HEK293 (cell line): ENCODE results near the gene ATE1.

Experiments
- EGR2 ChIP-seq: fragments of 450-650 bp; formaldehyde crosslinking; IDR thresholded peaks from 2 replicates; pipeline ENCODE4 v1.5.1; 2016; ENCODE audit warnings: low read depth, missing biosample characterization, missing genetic modification characterization
- SP2 ChIP-seq: fragments of 450-650 bp; formaldehyde crosslinking; IDR thresholded peaks from 2 replicates; pipeline ENCODE4 v1.5.1; 2016; ENCODE audit warnings: missing biosample characterization, missing genetic modification characterization
- YY1 ChIP-seq: fragments of 450-650 bp; formaldehyde crosslinking; IDR thresholded peaks from 2 replicates; pipeline ENCODE4 v1.5.1; 2018; ENCODE audit warnings: missing biosample characterization, missing genetic modification characterization
- ZNF138 ChIP-seq: fragments of 450-650 bp; formaldehyde crosslinking; IDR thresholded peaks from 2 replicates; pipeline ENCODE4 v1.5.1; 2016; ENCODE audit warnings: missing biosample characterization, missing genetic modification characterization, borderline replicate concordance
- ZNF174 ChIP-seq: fragments of 450-650 bp; formaldehyde crosslinking; IDR thresholded peaks from 2 replicates; pipeline ENCODE4 v1.5.0; 2017; ENCODE audit warnings: missing biosample characterization, mild to moderate bottlenecking, missing genetic modification characterization
- ZNF202 ChIP-seq: fragments of 450-650 bp; formaldehyde crosslinking; IDR thresholded peaks from 2 replicates; pipeline ENCODE4 v1.5.1; 2016; ENCODE audit warnings: missing biosample characterization, missing genetic modification characterization, borderline replicate concordance
- ZNF335 ChIP-seq: fragments of 450-650 bp; formaldehyde crosslinking; conservative IDR thresholded peaks from 2 replicates; pipeline ENCODE4 v1.5.1; 2016; ENCODE audit warnings: missing biosample characterization, missing genetic modification characterization
- ZSCAN23 ChIP-seq: fragments of 450-650 bp; formaldehyde crosslinking; IDR thresholded peaks from 2 replicates; pipeline ENCODE4 v1.5.1; 2016; ENCODE audit warnings: missing biosample characterization, missing genetic modification characterization
- ZXDB ChIP-seq: fragments of 450-650 bp; formaldehyde crosslinking; IDR thresholded peaks from 2 replicates; pipeline ENCODE4 v1.5.1; 2016; ENCODE audit warnings: missing biosample characterization, missing genetic modification characterization
- TF ChIP-seq, protein P1 (sequence below): fragments of 450-650 bp; formaldehyde crosslinking; IDR thresholded peaks from 2 replicates; pipeline ENCODE4 v1.5.1; 2016; ENCODE audit warnings: missing biosample characterization, missing genetic modification characterization
- TF ChIP-seq, protein P2 (sequence below): fragments of 450-650 bp; formaldehyde crosslinking; IDR thresholded peaks from 2 replicates; pipeline ENCODE4 v1.5.1; 2016; ENCODE audit warnings: missing biosample characterization, missing genetic modification characterization, borderline replicate concordance
- TF ChIP-seq, protein P3 (sequence below): IDR thresholded peaks from 2 replicates; pipeline ENCODE4 v1.6.1; 2011; ENCODE audit warnings: mild to moderate bottlenecking, low read depth, low read length, borderline replicate concordance

GRCh38 chr10:121740069-121740468 lies 187.8 kb downstream of the ATE1 start:
- TF ChIP-seq EGR2 (tag by site-specific recombination) (no peak), SP2 (tag by site-specific recombination) (no peak), ZNF202 (tag by site-specific recombination) (no peak), ZSCAN23 (tag by site-specific recombination) (no peak), ZXDB (tag by site-specific recombination) (no peak), ZNF335 (no peak), ZNF138 (tag by site-specific recombination) (no peak), ZNF174 (tag by site-specific recombination) (no peak), YY1 (tag by site-specific recombination) (no peak)
- TF ChIP-seq, protein P1, sequence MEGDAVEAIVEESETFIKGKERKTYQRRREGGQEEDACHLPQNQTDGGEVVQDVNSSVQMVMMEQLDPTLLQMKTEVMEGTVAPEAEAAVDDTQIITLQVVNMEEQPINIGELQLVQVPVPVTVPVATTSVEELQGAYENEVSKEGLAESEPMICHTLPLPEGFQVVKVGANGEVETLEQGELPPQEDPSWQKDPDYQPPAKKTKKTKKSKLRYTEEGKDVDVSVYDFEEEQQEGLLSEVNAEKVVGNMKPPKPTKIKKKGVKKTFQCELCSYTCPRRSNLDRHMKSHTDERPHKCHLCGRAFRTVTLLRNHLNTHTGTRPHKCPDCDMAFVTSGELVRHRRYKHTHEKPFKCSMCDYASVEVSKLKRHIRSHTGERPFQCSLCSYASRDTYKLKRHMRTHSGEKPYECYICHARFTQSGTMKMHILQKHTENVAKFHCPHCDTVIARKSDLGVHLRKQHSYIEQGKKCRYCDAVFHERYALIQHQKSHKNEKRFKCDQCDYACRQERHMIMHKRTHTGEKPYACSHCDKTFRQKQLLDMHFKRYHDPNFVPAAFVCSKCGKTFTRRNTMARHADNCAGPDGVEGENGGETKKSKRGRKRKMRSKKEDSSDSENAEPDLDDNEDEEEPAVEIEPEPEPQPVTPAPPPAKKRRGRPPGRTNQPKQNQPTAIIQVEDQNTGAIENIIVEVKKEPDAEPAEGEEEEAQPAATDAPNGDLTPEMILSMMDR = no peak
- TF ChIP-seq, protein P2, sequence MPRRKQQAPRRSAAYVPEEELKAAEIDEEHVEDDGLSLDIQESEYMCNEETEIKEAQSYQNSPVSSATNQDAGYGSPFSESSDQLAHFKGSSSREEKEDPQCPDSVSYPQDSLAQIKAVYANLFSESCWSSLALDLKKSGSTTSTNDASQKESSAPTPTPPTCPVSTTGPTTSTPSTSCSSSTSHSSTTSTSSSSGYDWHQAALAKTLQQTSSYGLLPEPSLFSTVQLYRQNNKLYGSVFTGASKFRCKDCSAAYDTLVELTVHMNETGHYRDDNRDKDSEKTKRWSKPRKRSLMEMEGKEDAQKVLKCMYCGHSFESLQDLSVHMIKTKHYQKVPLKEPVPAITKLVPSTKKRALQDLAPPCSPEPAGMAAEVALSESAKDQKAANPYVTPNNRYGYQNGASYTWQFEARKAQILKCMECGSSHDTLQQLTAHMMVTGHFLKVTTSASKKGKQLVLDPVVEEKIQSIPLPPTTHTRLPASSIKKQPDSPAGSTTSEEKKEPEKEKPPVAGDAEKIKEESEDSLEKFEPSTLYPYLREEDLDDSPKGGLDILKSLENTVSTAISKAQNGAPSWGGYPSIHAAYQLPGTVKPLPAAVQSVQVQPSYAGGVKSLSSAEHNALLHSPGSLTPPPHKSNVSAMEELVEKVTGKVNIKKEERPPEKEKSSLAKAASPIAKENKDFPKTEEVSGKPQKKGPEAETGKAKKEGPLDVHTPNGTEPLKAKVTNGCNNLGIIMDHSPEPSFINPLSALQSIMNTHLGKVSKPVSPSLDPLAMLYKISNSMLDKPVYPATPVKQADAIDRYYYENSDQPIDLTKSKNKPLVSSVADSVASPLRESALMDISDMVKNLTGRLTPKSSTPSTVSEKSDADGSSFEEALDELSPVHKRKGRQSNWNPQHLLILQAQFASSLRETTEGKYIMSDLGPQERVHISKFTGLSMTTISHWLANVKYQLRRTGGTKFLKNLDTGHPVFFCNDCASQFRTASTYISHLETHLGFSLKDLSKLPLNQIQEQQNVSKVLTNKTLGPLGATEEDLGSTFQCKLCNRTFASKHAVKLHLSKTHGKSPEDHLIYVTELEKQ (tag by site-specific recombination) = no peak
- TF ChIP-seq, protein P3, sequence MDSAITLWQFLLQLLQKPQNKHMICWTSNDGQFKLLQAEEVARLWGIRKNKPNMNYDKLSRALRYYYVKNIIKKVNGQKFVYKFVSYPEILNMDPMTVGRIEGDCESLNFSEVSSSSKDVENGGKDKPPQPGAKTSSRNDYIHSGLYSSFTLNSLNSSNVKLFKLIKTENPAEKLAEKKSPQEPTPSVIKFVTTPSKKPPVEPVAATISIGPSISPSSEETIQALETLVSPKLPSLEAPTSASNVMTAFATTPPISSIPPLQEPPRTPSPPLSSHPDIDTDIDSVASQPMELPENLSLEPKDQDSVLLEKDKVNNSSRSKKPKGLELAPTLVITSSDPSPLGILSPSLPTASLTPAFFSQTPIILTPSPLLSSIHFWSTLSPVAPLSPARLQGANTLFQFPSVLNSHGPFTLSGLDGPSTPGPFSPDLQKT = no peak
